ENCODE data around the gene COA5. TPM values are rescaled to one million over a fixed set of nuclear protein-coding genes. Genes with fewer than 3 reads are reported as not detected.

COA5 gene
- total RNA-seq = 18.5 and 24.5 TPM in 2 replicates

GRCh38 chr2:98608116-98608961, at the start of gene COA5, which contains the start of gene UNC50:
TSS of gene COA5 (minus strand) at chr2:98608512. CDS start at chr2:98608405, 107 bp downstream.
TSS of gene UNC50 (plus strand) at chr2:98608589. CDS start at chr2:98609760, 1,171 bp downstream.

Other genes with a start within 250 kb of the COA5 start
- gene INPP4A, start 163.7 kb downstream of the COA5 start, total RNA-seq = 36.6 and 54.9 TPM in 2 replicates
- gene UNC50, start 77 bp upstream of the COA5 start, total RNA-seq = 41.2 and 53.6 TPM in 2 replicates
- 0.33 and 0.86 TPM in 2 replicates for gene MGAT4A, start 122.6 kb upstream of the COA5 start, total RNA-seq

All from smooth muscle cell of the pulmonary artery (primary cell).